IMR-90 (cell line): ENCODE data around the gene TGM6. TPM values are rescaled to one million over a fixed set of nuclear protein-coding genes. Genes with fewer than 3 reads are reported as not detected.

ENCODE experiments used
- ATAC-seq: fragments of 200-7000 bp; cut with Tn5 transposase; 2 replicates; pipeline ENCODE4 v1.9.1; 2020; ENCODE audit warnings: low read depth, mild to moderate bottlenecking, moderate library complexity
- BruUV-seq: library from RNA; stranded (reverse); fragments of 400-500 nt; replicated peaks from 2 replicates; lab custom pipeline; 2021; lab: Mats Ljungman, UMichigan
- CTCF ChIA-PET: fragments of 300-600 bp; formaldehyde crosslinking; extraction: SDS; loops from one replicate; lab custom pipeline; 2021; ENCODE audit warnings: antibody characterized with exemption; lab: Yijun Ruan, JAX
- POLR2A ChIA-PET: fragments of 300-600 bp; sonication (Branson Sonifier 250); formaldehyde crosslinking; loops from one replicate; lab custom pipeline; 2022; ENCODE audit warnings: antibody characterized with exemption; ENCODE audit not compliant: unreplicated experiment; lab: Charles Lee
- DNase-seq: peaks from one replicate; pipeline ENCODE4 v3.0.0; 2013
- H2AFZ ChIP-seq: replicated peaks from 2 replicates; pipeline ENCODE3; 2013; ENCODE audit warnings: low read length, mild to moderate bottlenecking; ENCODE audit not compliant: poor library complexity
- H2AK5ac ChIP-seq: 2 replicates; pipeline ENCODE4 v1.6.1; 2013; ENCODE audit warnings: low read depth, low read length, inconsistent platforms
- H2AK9ac ChIP-seq: replicated peaks from 2 replicates; pipeline ENCODE3; 2013; ENCODE audit warnings: mild to moderate bottlenecking, low read depth, low read length, moderate library complexity; ENCODE audit not compliant: poor library complexity
- H2BK120ac ChIP-seq: 2 replicates; pipeline ENCODE4 v1.6.1; 2013; ENCODE audit warnings: low read depth, low read length, inconsistent platforms
- H2BK15ac ChIP-seq: 3 replicates; pipeline ENCODE4 v1.6.1; 2013; ENCODE audit warnings: low read depth, low read length, inconsistent platforms
- H2BK20ac ChIP-seq: 2 replicates; pipeline ENCODE4 v1.6.1; 2013; ENCODE audit warnings: low read depth, mild to moderate bottlenecking, inconsistent platforms, low read length, moderate library complexity
- H2BK5ac ChIP-seq: 2 replicates; pipeline ENCODE4 v1.6.1; 2013; ENCODE audit warnings: mild to moderate bottlenecking, low read depth, low read length, inconsistent platforms; ENCODE audit not compliant: poor library complexity, severe bottlenecking
- H3K14ac ChIP-seq: replicated peaks from 2 replicates; pipeline ENCODE4 v1.6.1; 2013; ENCODE audit warnings: low read depth, low read length, inconsistent platforms
- H3K18ac ChIP-seq: 2 replicates; pipeline ENCODE4 v1.6.1; 2013; ENCODE audit warnings: low read depth, low read length, control low read depth
- H3K23ac ChIP-seq: 2 replicates; pipeline ENCODE4 v1.6.1; 2013; ENCODE audit warnings: low read depth, low read length, inconsistent platforms
- H3K27ac ChIP-seq: 2 replicates; pipeline ENCODE4 v1.5.1; 2013; ENCODE audit warnings: mild to moderate bottlenecking, control low read depth, low read length; ENCODE audit not compliant: insufficient read depth
- H3K27me3 ChIP-seq: 2 replicates; pipeline ENCODE4 v1.6.1; 2013; ENCODE audit warnings: low read length; ENCODE audit not compliant: control insufficient read depth, insufficient read depth
- H3K36me3 ChIP-seq: 2 replicates; pipeline ENCODE4 v1.6.1; 2013; ENCODE audit warnings: low read length, mixed read lengths; ENCODE audit not compliant: control insufficient read depth, insufficient read depth
- H3K4ac ChIP-seq: 2 replicates; pipeline ENCODE4 v1.6.1; 2013; ENCODE audit warnings: low read depth, low read length, inconsistent platforms
- H3K4me1 ChIP-seq: 2 replicates; pipeline ENCODE4 v1.6.1; 2013; ENCODE audit warnings: low read length, mixed read lengths; ENCODE audit not compliant: control insufficient read depth, insufficient read depth
- H3K4me2 ChIP-seq: 2 replicates; pipeline ENCODE4 v1.6.1; 2013; ENCODE audit warnings: low read depth, mild to moderate bottlenecking, control low read depth, low read length, moderate library complexity
- H3K4me3 ChIP-seq: 2 replicates; pipeline ENCODE4 v1.5.1; 2013; ENCODE audit warnings: low read depth, mild to moderate bottlenecking, control low read depth, low read length, moderate library complexity; ENCODE audit not compliant: insufficient read depth
- H3K56ac ChIP-seq: 2 replicates; pipeline ENCODE4 v1.6.1; 2013; ENCODE audit warnings: low read length, inconsistent platforms; ENCODE audit not compliant: insufficient read depth; ENCODE audit errors: extremely low read depth
- H3K79me1 ChIP-seq, 2 experiments: 2 replicates each; pipeline ENCODE4 v1.6.1; 2013; ENCODE audit warnings: low read length in 2 of 2, inconsistent platforms in 1 of 2, low read depth in 1 of 2
- H3K9ac ChIP-seq: 2 replicates; pipeline ENCODE4 v1.6.1; 2013; ENCODE audit warnings: low read depth, low read length, control low read depth
- H3K9me1 ChIP-seq: 2 replicates; pipeline ENCODE4 v1.6.1; 2013; ENCODE audit warnings: low read length, inconsistent platforms; ENCODE audit not compliant: insufficient read depth
- H3K9me3 ChIP-seq: 2 replicates; pipeline ENCODE4 v1.6.1; 2013; ENCODE audit warnings: low read length; ENCODE audit not compliant: control insufficient read depth, insufficient read depth
- H4K20me1 ChIP-seq: 2 replicates; pipeline ENCODE4 v1.6.1; 2013; ENCODE audit warnings: low read length, inconsistent platforms; ENCODE audit not compliant: insufficient read depth
- H4K5ac ChIP-seq: 2 replicates; pipeline ENCODE4 v1.6.1; 2013; ENCODE audit warnings: mild to moderate bottlenecking, low read depth, low read length, control low read depth
- H4K8ac ChIP-seq, 2 experiments: 2 replicates each; pipeline ENCODE4 v1.6.1; 2013; ENCODE audit warnings: low read depth in 2 of 2, low read length in 2 of 2, control low read depth in 1 of 2, inconsistent platforms in 1 of 2
- H4K91ac ChIP-seq: 2 replicates; pipeline ENCODE4 v1.6.1; 2013; ENCODE audit warnings: low read depth, low read length, inconsistent platforms; ENCODE audit not compliant: insufficient read depth
- BHLHE40 ChIP-seq: fragments of 150-350 bp; IDR thresholded peaks from 2 replicates; pipeline ENCODE4 v1.6.1; 2016; ENCODE audit warnings: mild to moderate bottlenecking, low read depth, low read length
- CEBPB ChIP-seq: IDR thresholded peaks from 2 replicates; pipeline ENCODE4 v1.6.1; 2012; ENCODE audit warnings: low read depth, low read length, improper control_type of control experiment
- CHD1 ChIP-seq: IDR thresholded peaks from 2 replicates; pipeline ENCODE4 v1.6.1; 2012; ENCODE audit warnings: low read depth, low read length, improper control_type of control experiment
- FOS ChIP-seq: fragments of 150-350 bp; IDR thresholded peaks from 2 replicates; pipeline ENCODE4 v1.6.1; 2016; ENCODE audit warnings: low read depth, low read length
- MAFK ChIP-seq: IDR thresholded peaks from 2 replicates; pipeline ENCODE4 v1.6.1; 2012; ENCODE audit warnings: low read depth, low read length, improper control_type of control experiment
- MAZ ChIP-seq: IDR thresholded peaks from 2 replicates; pipeline ENCODE4 v1.6.1; 2012; ENCODE audit warnings: low read depth, mild to moderate bottlenecking, low read length, improper control_type of control experiment, moderate library complexity, borderline replicate concordance
- MXI1 ChIP-seq: IDR thresholded peaks from 2 replicates; pipeline ENCODE4 v1.6.1; 2012; ENCODE audit warnings: low read depth, mild to moderate bottlenecking, low read length, moderate library complexity, borderline replicate concordance
- NFE2L2 ChIP-seq: fragments of 150-350 bp; IDR thresholded peaks from 2 replicates; pipeline ENCODE4 v1.6.1; 2016; ENCODE audit warnings: low read depth, mild to moderate bottlenecking, low read length
- POLR2A ChIP-seq: IDR thresholded peaks from 2 replicates; pipeline ENCODE4 v1.6.1; 2012; ENCODE audit warnings: mild to moderate bottlenecking, low read depth, low read length
- RAD21 ChIP-seq: IDR thresholded peaks from 2 replicates; pipeline ENCODE4 v1.6.1; 2012; ENCODE audit warnings: low read length, improper control_type of control experiment
- RCOR1 ChIP-seq: IDR thresholded peaks from 2 replicates; pipeline ENCODE4 v1.6.1; 2012; ENCODE audit warnings: mild to moderate bottlenecking, low read length, improper control_type of control experiment; ENCODE audit not compliant: insufficient replicate concordance
- RFX5 ChIP-seq: IDR thresholded peaks from 2 replicates; pipeline ENCODE4 v1.8.0; 2012; ENCODE audit warnings: low read depth, mild to moderate bottlenecking, low read length, moderate library complexity
- SMC3 ChIP-seq: fragments of 150-350 bp; IDR thresholded peaks from 2 replicates; pipeline ENCODE4 v1.6.1; 2016; ENCODE audit warnings: low read depth, mild to moderate bottlenecking, antibody characterized with exemption, low read length, moderate library complexity
- WGBS, 2 experiments: methylation state at CpG; one replicate each; pipeline versions ENCODE4 v1.1.5 to v1.1.7; 2013; ENCODE audit warnings: missing lambda C conversion rate in 2 of 2; ENCODE audit not compliant: insufficient read length in 1 of 2; ENCODE audit errors: extremely low coverage in 2 of 2; 5-methylcytosine and 5-hydroxymethylcytosine counted together
- dilution Hi-C: fragments of 300-500 bp; cut with HindIII; formaldehyde crosslinking; loops from one replicate; pipeline ENCODE4 v1.14.3; 2018; ENCODE audit warnings: low sequenced_read_pairs; ENCODE audit not compliant: unreplicated experiment
- in situ Hi-C: fragments of 300-500 bp; cut with MboI; formaldehyde crosslinking; loops from 3 replicates; pipeline ENCODE4 v1.14.3; 2019; ENCODE audit warnings: low sequenced_read_pairs, inconsistent platforms, mixed read lengths
- intact Hi-C: fragments of 100-400 bp; cut with micrococcal nuclease; formaldehyde crosslinking; loops from 2 replicates; pipeline ENCODE4 v1.10.0; 2022
- polyA plus RNA-seq, 3 experiments: library from polyadenylated mRNA; depleted of rRNA; stranded (reverse); fragments of >200 nt; gene quantifications; 2 replicates each; pipeline ENCODE4 v1.2.3, GENCODE V29; 2012; ENCODE audit warnings: low replicate concordance in 1 of 3
- total RNA-seq: library from RNA; depleted of rRNA; stranded (reverse); fragments of >200 nt; gene quantifications from 2 replicates; pipeline ENCODE4 v1.2.3, GENCODE V29; 2012
- TF ChIP-seq, protein P1 (sequence below): fragments of 150-350 bp; IDR thresholded peaks from 2 replicates; pipeline ENCODE4 v1.6.1; 2016; ENCODE audit warnings: low read depth, mild to moderate bottlenecking, low read length, moderate library complexity, borderline replicate concordance
- TF ChIP-seq, protein P2 (sequence below): fragments of 150-350 bp; IDR thresholded peaks from 2 replicates; pipeline ENCODE4 v1.6.1; 2017; ENCODE audit warnings: mild to moderate bottlenecking, antibody characterized with exemption, low read length, low read depth
- TF ChIP-seq, protein P3 (sequence below): conservative IDR thresholded peaks from 2 replicates; pipeline ENCODE4 v1.5.1; 2012; ENCODE audit warnings: mild to moderate bottlenecking, low read depth, low read length, improper control_type of control experiment

The TGM6 gene
- total and polyA plus RNA-seq, 2 of the 4 experiments (the other 2 are of a cell fraction) = not detected

DNA sequence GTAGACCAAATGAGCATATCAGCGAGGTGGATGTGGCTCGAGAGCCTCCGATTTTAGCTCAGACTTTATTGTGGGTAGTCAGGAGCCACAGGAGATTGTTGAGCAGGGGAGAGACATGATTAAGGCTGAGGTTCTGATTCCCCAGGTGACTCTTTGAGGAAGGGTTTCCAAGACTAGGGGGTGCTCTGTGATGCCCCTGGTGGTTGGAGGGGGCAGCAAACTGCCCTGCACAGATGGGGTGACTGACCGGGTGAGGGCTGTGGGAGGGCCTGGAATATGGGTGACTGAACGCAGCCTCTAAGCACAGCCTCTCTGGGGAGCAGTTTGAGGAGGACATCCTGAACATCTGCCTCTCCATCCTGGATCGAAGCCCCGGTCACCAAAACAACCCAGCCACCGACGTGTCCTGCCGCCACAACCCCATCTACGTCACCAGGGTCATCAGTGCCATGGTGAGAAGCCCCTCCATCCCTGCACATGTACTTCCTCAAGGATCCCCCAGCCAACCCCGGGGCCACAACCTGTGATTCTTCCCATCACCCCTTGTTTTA is 17.0 kb downstream of the TGM6 start:
- Histone ChIP-seq H2AK5ac (no peak overlapping the region), H4K91ac (no peak overlapping the region), H4K5ac (no peak overlapping the region), H3K4ac (no peak overlapping the region), H4K20me1 (no peaks in the 10 kb centered on the region), H2BK20ac (no peak overlapping the region), H3K27ac (no peak overlapping the region), H3K56ac (no peak overlapping the region), H4K8ac (no peak overlapping the region), H3K4me1 (no peaks in the 10 kb centered on the region), H3K27me3 (peaks cover 2% of the 10 kb centered on the region; the same call in 1 of the 2 replicates), H3K36me3 (no peaks in the 10 kb centered on the region), H3K23ac (no peak overlapping the region), H3K4me3 (no peak overlapping the region), H2AK9ac (no peak overlapping the region), H3K18ac (no peak overlapping the region), H3K9ac (no peak overlapping the region), H3K4me2 (no peak overlapping the region), H3K79me1 (no peaks in the 10 kb centered on the region), H3K14ac (no peak overlapping the region), H2AFZ (no peak overlapping the region), H2BK5ac (no peak overlapping the region), H2BK15ac (no peak overlapping the region), H3K9me3 (no peaks in the 10 kb centered on the region), H3K9me1 (no peaks in the 10 kb centered on the region), H2BK120ac (no peak overlapping the region)
- intact Hi-C loops (no loop called here), in situ Hi-C loops (no loop called here), dilution Hi-C loops (no loop called here)
- no TSS peak for BruUV-seq
- WGBS, 2 experiments = 100% methylated on average over 2 of the region's 12 CpGs; no CpG with 5 or more reads in 1 of the 2 experiments
- no peak for DNase-seq
- POLR2A ChIA-PET = no interaction called here
- TF ChIP-seq, protein P1, sequence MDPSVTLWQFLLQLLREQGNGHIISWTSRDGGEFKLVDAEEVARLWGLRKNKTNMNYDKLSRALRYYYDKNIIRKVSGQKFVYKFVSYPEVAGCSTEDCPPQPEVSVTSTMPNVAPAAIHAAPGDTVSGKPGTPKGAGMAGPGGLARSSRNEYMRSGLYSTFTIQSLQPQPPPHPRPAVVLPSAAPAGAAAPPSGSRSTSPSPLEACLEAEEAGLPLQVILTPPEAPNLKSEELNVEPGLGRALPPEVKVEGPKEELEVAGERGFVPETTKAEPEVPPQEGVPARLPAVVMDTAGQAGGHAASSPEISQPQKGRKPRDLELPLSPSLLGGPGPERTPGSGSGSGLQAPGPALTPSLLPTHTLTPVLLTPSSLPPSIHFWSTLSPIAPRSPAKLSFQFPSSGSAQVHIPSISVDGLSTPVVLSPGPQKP = no peak
- TF ChIP-seq POLR2A (no peak), NFE2L2 (no peak), CEBPB (no peak), CHD1 (no peak), BHLHE40 (no peak), MXI1 (no peak), RAD21 (no peak), RCOR1 (no peak), MAZ (no peak), SMC3 (no peak), FOS (no peak), RFX5 (no peak), MAFK (no peak)
- TF ChIP-seq, protein P2, sequence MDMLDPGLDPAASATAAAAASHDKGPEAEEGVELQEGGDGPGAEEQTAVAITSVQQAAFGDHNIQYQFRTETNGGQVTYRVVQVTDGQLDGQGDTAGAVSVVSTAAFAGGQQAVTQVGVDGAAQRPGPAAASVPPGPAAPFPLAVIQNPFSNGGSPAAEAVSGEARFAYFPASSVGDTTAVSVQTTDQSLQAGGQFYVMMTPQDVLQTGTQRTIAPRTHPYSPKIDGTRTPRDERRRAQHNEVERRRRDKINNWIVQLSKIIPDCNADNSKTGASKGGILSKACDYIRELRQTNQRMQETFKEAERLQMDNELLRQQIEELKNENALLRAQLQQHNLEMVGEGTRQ = no peak
- TF ChIP-seq, protein P3, sequence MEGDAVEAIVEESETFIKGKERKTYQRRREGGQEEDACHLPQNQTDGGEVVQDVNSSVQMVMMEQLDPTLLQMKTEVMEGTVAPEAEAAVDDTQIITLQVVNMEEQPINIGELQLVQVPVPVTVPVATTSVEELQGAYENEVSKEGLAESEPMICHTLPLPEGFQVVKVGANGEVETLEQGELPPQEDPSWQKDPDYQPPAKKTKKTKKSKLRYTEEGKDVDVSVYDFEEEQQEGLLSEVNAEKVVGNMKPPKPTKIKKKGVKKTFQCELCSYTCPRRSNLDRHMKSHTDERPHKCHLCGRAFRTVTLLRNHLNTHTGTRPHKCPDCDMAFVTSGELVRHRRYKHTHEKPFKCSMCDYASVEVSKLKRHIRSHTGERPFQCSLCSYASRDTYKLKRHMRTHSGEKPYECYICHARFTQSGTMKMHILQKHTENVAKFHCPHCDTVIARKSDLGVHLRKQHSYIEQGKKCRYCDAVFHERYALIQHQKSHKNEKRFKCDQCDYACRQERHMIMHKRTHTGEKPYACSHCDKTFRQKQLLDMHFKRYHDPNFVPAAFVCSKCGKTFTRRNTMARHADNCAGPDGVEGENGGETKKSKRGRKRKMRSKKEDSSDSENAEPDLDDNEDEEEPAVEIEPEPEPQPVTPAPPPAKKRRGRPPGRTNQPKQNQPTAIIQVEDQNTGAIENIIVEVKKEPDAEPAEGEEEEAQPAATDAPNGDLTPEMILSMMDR = no peak
- ATAC-seq = no peak
- CTCF ChIA-PET = no interaction called here
